ENCODE data around the gene FN1.
A peak's percentile ranks its signal among the peaks of the same experiment; 100 is the strongest.
"Not testable (repeated sequence)": the region's sequence is repeated elsewhere in the genome, so short reads cannot be mapped to it uniquely, and the experiment has no call there.

FN1 gene

GRCh38 chr2:215332872-215333595 is 102.8 kb downstream of the FN1 start:
- DNase-seq (ENCODE audit: low read depth in 2 of 2): no peak

- no peak for DNase-seq (ENCODE audit: low read depth in 2 of 2)
Observed at GRCh38 chr2:215328066-215328465, 107.8 kb downstream of the FN1 start.

GRCh38 chr2:215324811-215325210 is 111.1 kb downstream of the FN1 start:
- no peak for DNase-seq (ENCODE audit: low read depth in 2 of 2)

GRCh38 chr2:215320679-215321078 is 115.2 kb downstream of the FN1 start:
- DNase-seq (ENCODE audit: low read depth in 2 of 2): no peak

GRCh38 chr2:215320102-215320501 is 115.8 kb downstream of the FN1 start:
- no peak for DNase-seq (ENCODE audit: low read depth in 2 of 2)

GRCh38 chr2:215319500-215319899 is 116.4 kb downstream of the FN1 start:
- DNase-seq (ENCODE audit: low read depth in 2 of 2): no peak

GRCh38 chr2:215316336-215316735 is 119.5 kb downstream of the FN1 start:
- no peak for DNase-seq (ENCODE audit: low read depth in 2 of 2)

GRCh38 chr2:215315301-215315700 is 120.6 kb downstream of the FN1 start:
- no peak for DNase-seq (ENCODE audit: low read depth in 2 of 2)

GRCh38 chr2:215314896-215315295 is 121.0 kb downstream of the FN1 start:
- DNase-seq (ENCODE audit: low read depth in 2 of 2): no peak

GRCh38 chr2:215313255-215313613 is 122.6 kb downstream of the FN1 start:
- DNase-seq (ENCODE audit: low read depth in 2 of 2): no peak

GRCh38 chr2:215311625-215312396 is 124.1 kb downstream of the FN1 start, which contains the start of gene ATIC:
ATIC (plus strand) TSS chr2:215312059; CDS start chr2:215312143, 84 bp downstream.
- DNase-seq (ENCODE audit: low read depth in 2 of 2): peak; percentile 87 to 89

GRCh38 chr2:215311259-215311624 is 124.6 kb downstream of the FN1 start:
- not testable (repeated sequence) for DNase-seq (ENCODE audit: low read depth in 2 of 2)

All from stimulated activated CD8-positive, alpha-beta memory T cell treated with anti-CD3 and anti-CD28 coated beads, Interleukin-15, amount 100 ng/mL, for 48 hours (primary cell).